ENCODE data around the gene DNAH2.

Gene DNAH2

GRCh38 chr17:7840875-7841274, 123.3 kb downstream of the DNAH2 start:
- DNase-seq, result no peak

DNA sequence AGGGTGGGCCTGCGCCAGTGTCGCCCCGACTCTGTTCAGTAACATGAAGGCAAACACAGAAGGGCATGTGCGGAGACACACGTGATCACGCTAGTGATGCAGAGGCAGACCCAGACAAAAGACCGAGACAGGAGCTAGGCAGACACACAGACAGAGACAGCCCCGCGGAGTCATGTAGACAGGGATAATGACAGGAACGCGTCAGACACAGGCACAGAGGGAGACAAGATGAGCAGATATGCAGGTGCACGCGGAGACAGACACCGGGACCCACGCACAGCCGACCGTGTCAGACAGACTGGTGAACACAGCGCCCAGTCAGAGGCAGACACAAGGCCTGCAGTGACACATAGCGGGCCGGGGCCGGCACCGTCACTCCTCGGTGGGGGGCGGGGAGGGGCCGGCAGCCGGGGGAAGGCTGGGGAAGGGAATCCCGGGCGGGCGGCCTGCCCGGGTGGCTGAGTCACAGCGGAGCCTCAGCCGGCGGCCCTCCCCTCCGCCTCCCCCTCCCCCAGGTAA, 123.9 kb downstream of the DNAH2 start:
- DNase-seq, result peak; percentile 90

- DNase-seq, result peak; percentile 95
Observed at GRCh38 chr17:7841915-7842379, 124.4 kb downstream of the DNAH2 start.

DNA sequence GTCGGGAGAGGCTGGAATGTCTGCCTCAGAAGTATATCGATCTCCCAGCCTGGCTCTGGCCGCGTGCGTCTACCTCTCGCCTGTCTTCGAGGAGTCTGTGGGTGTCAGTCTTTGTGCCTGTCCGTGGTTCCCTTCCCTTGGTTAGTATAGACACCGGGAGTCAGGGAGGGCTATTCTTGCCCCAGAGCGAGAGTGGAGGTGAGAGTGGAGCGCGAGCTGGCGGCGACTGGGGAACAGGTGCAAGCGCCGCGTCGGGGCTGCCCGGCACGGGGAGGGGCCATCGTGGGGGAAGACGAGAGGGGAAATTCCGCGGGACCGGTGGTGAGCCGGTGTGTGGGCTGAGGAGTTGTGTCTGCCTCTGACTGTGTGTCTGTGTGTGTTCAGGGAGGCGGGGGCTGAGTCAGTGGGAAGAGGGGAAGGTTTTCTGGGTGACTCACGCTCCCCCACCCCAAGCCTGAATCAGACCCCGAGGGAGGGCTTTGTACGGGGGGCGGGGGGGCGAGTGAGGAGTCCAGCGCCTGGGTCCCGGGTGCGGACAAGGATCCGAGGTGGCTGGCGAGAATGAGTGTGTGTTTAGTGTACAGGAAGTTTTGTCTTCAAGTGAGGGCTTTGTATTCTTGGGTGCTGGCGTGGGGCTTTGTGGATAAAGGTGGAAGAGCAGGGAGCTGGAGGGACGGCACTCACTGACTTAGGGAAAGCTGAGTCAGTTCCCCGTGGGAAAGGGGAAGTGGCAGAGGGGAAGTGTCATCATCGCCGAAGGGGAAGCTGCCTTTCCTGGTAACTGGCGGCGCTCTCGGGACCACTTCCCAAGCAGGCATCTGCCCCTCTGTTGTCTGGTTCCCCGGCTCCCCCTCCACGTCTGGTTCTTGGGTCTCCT, 125.1 kb downstream of the DNAH2 start:
- DNase-seq, result peak; percentile 77

DNA sequence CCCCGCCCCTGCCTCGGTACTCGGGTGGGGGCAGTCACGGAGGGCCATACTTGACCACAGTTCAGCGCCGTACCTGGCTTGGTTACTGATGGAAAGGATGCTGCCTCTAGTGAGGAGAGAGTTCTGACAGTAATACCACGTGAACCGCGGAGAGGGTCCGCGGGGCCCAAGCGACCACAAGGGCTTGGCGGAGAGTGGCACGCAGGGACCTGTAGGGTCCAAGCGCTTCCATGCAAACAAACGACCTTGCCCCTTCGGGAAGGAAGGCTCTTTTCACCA, 125.7 kb downstream of the DNAH2 start:
- peak; percentile 54 for DNase-seq

DNA sequence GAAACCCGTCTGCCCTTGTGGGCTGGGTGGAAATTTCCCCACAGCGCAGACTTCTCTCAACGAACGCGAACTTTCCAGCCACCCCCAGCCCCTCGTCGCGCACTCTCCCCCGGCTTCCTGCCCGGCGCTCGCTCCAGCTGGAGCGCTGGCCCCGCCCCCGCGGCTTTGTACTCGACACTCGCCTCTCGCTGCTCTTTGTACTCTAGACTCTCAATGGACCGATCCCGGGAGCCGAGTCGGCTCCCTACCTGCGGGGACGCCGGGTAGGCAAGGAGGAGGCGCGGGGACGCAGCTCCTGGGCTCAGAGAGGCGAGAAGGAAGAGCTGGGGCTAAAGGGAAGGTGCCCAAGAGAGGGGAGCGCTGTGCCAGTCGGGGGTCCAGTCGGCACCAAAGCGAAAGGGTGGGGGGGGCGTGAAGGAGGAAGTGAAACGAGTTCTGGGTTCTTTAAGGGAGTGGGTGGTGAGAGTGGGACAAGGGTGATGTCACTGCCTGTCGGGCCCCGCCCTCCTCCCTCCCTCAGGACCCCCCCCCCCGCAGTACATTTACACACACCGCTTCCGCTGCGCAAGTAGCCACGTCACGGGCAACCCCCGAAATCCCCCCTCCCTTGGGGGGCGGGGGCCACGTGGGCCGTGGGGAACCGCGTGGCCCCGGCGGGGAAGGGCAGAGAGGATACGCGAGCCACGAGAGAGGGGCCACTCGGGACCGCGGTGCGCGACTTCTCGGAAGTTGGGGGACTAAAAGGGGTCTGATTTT, 126.2 kb downstream of the DNAH2 start:
- peak; percentile 89 for DNase-seq

- peak; percentile 93 for DNase-seq
Observed at GRCh38 chr17:7844292-7845154, 127.0 kb downstream of the DNAH2 start.

DNA sequence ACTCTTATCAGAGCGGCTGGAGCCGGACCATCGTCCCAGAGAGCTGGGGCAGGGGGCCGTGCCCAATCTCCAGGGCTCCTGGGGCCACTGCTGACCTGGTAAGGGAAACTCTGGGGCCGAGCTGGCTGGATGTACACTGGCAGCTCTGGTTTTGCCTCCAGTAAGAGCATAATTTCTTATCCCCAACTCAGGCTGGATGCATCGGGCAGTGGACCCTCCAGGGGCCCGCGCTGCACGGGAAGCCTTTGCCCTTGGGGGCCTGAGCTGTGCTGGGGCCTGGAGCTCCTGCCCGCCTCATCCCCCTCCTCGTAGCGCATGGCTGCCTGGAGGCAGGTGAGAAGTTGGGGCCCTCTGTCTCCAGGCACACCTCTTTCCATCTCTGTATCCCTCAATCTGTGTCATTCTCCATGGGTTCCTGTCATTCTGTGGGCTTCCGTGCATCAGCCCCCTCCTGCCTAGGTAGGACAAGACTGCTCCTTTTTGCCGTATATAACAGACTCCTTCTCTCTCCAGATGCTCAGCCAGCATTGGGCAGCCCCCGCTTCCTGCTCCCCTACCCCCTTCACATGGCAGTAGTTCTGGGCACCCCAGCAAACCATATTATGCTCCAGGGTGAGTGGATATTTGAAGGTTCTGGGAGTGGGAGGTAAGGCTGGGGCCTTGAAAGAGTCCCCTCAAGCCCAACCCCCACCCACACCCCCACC, 128.0 kb downstream of the DNAH2 start:
- peak; percentile 24 for DNase-seq

GRCh38 chr17:7846063-7846735, 128.7 kb downstream of the DNAH2 start:
- DNase-seq, result peak; percentile 22

- DNase-seq, result no peak
Observed at GRCh38 chr17:7846765-7847661, 129.5 kb downstream of the DNAH2 start.

GRCh38 chr17:7848131-7848579, 130.6 kb downstream of the DNAH2 start:
- no peak for DNase-seq

GRCh38 chr17:7848739-7849129, 131.2 kb downstream of the DNAH2 start:
- DNase-seq, result no peak

- no peak for DNase-seq
Observed at GRCh38 chr17:7849130-7849750, 131.7 kb downstream of the DNAH2 start.

DNA sequence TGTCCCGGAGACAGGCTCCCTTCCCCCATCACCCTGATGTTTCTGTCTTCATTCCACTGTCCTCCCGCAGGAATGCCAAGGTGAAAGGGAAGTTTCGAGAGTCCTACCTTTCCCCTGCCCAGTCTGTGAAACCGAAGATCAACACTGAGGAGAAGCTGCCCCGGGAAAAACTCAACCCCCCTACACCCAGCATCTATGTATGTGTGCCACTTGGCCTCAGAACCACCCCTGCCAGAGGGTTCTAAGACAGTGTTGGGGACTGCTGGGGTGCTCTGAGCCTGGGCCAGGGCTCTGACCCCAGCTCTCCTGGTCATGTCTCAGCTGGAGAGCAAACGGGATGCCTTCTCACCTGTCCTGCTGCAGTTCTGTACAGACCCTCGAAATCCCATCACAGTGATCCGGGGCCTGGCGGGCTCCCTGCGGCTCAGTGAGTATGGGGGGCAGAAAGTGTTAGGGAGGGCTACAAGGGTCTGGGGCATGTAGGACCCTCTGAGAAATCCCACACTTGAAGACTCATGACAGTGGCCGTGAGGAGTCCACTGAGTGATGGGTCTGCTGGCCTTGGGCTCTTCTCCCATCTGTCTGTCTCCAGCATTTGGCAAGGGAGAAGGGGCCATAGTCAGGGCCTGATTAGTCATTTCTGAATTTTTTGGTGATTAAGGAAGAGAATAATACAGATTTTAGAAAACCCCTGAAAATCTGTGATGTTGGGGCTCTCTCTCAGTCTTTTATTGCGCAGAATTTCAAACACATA, 132.4 kb downstream of the DNAH2 start:
- no peak for DNase-seq

GRCh38 chr17:7850701-7851437, 133.3 kb downstream of the DNAH2 start:
- DNase-seq, result no peak

DNA sequence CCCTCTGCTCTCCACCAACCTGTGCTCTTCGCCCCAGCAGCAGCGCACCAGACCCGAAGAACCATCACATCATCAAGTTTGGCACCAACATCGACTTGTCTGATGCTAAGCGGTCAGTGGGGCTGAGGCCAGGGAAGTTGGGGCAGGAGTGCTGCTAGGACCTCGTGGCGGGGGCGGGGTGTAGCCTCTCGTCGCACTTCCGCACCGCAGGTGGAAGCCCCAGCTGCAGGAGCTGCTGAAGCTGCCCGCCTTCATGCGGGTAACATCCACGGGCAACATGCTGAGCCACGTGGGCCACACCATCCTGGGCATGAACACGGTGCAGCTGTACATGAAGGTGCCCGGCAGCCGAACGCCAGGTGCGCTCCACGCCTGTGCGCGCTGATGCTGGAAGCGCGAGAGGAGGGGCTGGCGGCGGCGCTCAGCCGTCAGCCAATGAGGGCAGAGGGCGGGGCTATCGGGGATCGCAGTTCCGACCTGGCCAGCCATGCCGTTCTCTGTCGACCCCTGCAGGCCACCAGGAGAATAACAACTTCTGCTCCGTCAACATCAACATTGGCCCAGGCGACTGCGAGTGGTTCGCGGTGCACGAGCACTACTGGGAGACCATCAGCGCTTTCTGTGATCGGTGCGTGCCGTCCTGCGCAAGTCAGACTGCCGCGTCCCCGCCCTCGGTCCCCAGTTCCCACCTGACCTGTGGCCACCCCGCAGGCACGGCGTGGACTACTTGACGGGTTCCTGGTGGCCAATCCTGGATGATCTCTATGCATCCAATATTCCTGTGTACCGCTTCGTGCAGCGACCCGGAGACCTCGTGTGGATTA, 134.1 kb downstream of the DNAH2 start:
- peak; percentile 92 for DNase-seq

DNA sequence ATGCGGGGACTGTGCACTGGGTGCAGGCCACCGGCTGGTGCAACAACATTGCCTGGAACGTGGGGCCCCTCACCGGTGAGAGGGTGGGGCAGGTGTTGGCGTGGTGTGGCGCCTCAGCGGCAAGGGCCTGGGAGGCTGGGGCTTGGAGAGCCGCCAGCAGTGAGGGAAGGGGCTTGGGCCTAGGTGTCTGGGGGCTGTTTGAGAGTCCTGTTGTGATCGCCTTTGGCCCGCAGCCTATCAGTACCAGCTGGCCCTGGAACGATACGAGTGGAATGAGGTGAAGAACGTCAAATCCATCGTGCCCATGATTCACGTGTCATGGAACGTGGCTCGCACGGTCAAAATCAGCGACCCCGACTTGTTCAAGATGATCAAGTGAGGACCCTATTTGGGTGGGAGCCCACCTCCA, 134.7 kb downstream of the DNAH2 start:
- no peak for DNase-seq

Measured in right hindlimb (tissue), 1 donor.